ENCODE measurements around the gene FAM228B.

FAM228B gene

GRCh38 chr2:24210106-24210455 is 86.8 kb downstream of the FAM228B start:
- Histone ChIP-seq H3K4me3 (no peak overlapping the region), H3K9me3 (no peaks in the 10 kb centered on the region), H3K27ac (no peak overlapping the region), H3K36me3 (peaks cover 75 to 83% (median 82%) of the 10 kb centered on the region in 3 donors), H3K4me1 (no peaks in the 10 kb centered on the region), H3K27me3 (no peaks in the 10 kb centered on the region)
- TF ChIP-seq CTCF (IDR thresholded peaks at IDR 0.05), result no peak
- intact Hi-C loops (cut with DNase I; ENCODE audit: low total_unique reads), result no loop called here
- no peak for DNase-seq

- no peak for TF ChIP-seq CTCF (IDR thresholded peaks at IDR 0.05)
- Histone ChIP-seq H3K4me1 (no peaks in the 10 kb centered on the region), H3K9me3 (no peaks in the 10 kb centered on the region), H3K27ac (no peak overlapping the region), H3K27me3 (no peaks in the 10 kb centered on the region), H3K36me3 (peaks cover 73 to 82% (median 82%) of the 10 kb centered on the region in 3 donors), H3K4me3 (no peak overlapping the region)
- no peak for DNase-seq
- intact Hi-C loops (cut with DNase I; ENCODE audit: low total_unique reads), result no loop called here
Measured at GRCh38 chr2:24210723-24211122, 87.5 kb downstream of the FAM228B start.

GRCh38 chr2:24211408-24211807 is 88.1 kb downstream of the FAM228B start:
- Histone ChIP-seq H3K4me1 (no peaks in the 10 kb centered on the region), H3K36me3 (peaks cover 75 to 82% (median 82%) of the 10 kb centered on the region in 3 donors), H3K27me3 (no peaks in the 10 kb centered on the region), H3K4me3 (no peak overlapping the region), H3K27ac (no peak overlapping the region), H3K9me3 (no peaks in the 10 kb centered on the region)
- no peak for DNase-seq
- intact Hi-C loops (cut with DNase I; ENCODE audit: low total_unique reads), result no loop called here
- no peak for TF ChIP-seq CTCF (IDR thresholded peaks at IDR 0.05)

DNA sequence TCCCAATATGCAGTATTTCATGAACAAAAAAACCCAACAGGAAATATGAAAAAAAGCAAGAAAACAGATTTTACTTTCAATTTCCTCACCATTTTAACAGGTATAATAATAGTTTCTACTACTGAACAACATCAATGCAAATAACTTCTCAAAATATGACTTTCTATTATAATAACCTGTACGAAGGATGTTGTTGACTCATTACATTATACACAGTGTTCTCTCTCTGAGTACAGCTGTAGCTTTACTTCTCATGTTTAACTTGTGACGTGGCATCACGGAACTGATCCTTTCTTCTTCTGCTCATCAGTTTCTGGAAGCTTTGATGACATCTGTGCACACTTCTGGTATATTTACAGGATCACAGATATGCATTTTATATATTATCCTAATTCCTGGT is 91.6 kb downstream of the FAM228B start:
- Histone ChIP-seq H3K36me3 (peaks cover 70 to 82% (median 72%) of the 10 kb centered on the region in 3 donors), H3K9me3 (no peaks in the 10 kb centered on the region), H3K4me1 (no peaks in the 10 kb centered on the region), H3K27me3 (no peaks in the 10 kb centered on the region), H3K4me3 (no peak overlapping the region), H3K27ac (no peak overlapping the region)
- TF ChIP-seq CTCF (IDR thresholded peaks at IDR 0.05), result no peak
- no peak for DNase-seq
- intact Hi-C loops (cut with DNase I; ENCODE audit: low total_unique reads), result no loop called here
